Neural cell (in vitro differentiated cells): Measurements from ENCODE around the gene TLCD2. TPM values are rescaled to one million over a fixed set of nuclear protein-coding genes. Genes with fewer than 3 reads are reported as not detected.

Experiments used
- H2AFZ ChIP-seq: fragments of 200-600, 300-800 bp; sonication (generic), shearing (Covaris generic); 2 replicates; pipeline ENCODE4 v1.6.0; 2014; ENCODE audit warnings: low read depth, mild to moderate bottlenecking, antibody characterized with exemption, low read length, moderate library complexity
- H3F3A ChIP-seq: fragments of 200-600 bp; shearing (Covaris generic); 2 replicates; pipeline ENCODE4 v1.6.1; 2016; ENCODE audit warnings: mild to moderate bottlenecking, moderate library complexity, mixed read lengths, antibody characterized with exemption, low read length; ENCODE audit not compliant: insufficient read depth, poor library complexity, severe bottlenecking
- H3K27ac ChIP-seq: fragments of 200-600, 300-800 bp; sonication (generic), shearing (Covaris generic); 2 replicates; pipeline ENCODE4 v1.5.1; 2014; ENCODE audit warnings: mild to moderate bottlenecking, low read length, moderate library complexity
- H3K27me3 ChIP-seq: fragments of 300-800, 200-600 bp; sonication (generic), shearing (Covaris generic); 2 replicates; pipeline ENCODE4 v1.6.0; 2014; ENCODE audit warnings: mild to moderate bottlenecking, low read depth, low read length, moderate library complexity; ENCODE audit not compliant: insufficient read depth
- H3K36me3 ChIP-seq: fragments of 300-800, 200-600 bp; sonication (generic), shearing (Covaris generic); 2 replicates; pipeline ENCODE4 v1.5.1; 2014; ENCODE audit warnings: mild to moderate bottlenecking, antibody characterized with exemption, low read length, moderate library complexity; ENCODE audit not compliant: insufficient read depth
- H3K4me2 ChIP-seq: fragments of 300-800, 200-600 bp; sonication (generic), shearing (Covaris generic); 2 replicates; pipeline ENCODE4 v1.6.0; 2014; ENCODE audit warnings: mild to moderate bottlenecking, low read length
- H3K4me3 ChIP-seq: fragments of 300-800, 200-600 bp; sonication (generic), shearing (Covaris generic); 2 replicates; pipeline ENCODE4 v1.5.1; 2014; ENCODE audit warnings: mild to moderate bottlenecking, low read length, moderate library complexity
- H3K79me2 ChIP-seq: fragments of 200-600 bp; shearing (Covaris generic); replicated peaks from 2 replicates; pipeline ENCODE4 v1.6.0; 2014; ENCODE audit warnings: mild to moderate bottlenecking, low read length, moderate library complexity; ENCODE audit not compliant: insufficient read depth
- H3K9ac ChIP-seq: fragments of 300-800, 200-600 bp; sonication (generic), shearing (Covaris generic); 2 replicates; pipeline ENCODE4 v1.6.1; 2016; ENCODE audit warnings: mild to moderate bottlenecking, low read length, mixed read lengths
- H3K9me2 ChIP-seq: fragments of 200-600 bp; shearing (Covaris generic); 2 replicates; pipeline ENCODE4 v1.6.1; 2016; ENCODE audit warnings: mild to moderate bottlenecking, low read length, mixed read lengths; ENCODE audit not compliant: insufficient read depth
- H3K9me3 ChIP-seq: fragments of 200-600, 300-800 bp; sonication (generic), shearing (Covaris generic); 2 replicates; pipeline ENCODE4 v1.6.1; 2016; ENCODE audit warnings: mild to moderate bottlenecking, mixed run types, low read length, moderate library complexity, mixed read lengths
- H4K20me1 ChIP-seq: fragments of 200-600 bp; shearing (Covaris generic); 2 replicates; pipeline ENCODE4 v1.6.1; 2016; ENCODE audit warnings: mild to moderate bottlenecking, mixed run types; ENCODE audit not compliant: insufficient read depth
- EP300 ChIP-seq: fragments of 450-650 bp; conservative IDR thresholded peaks from 2 replicates; pipeline ENCODE4 v1.6.1; 2014; ENCODE audit warnings: antibody characterized with exemption, mild to moderate bottlenecking, moderate library complexity; ENCODE audit not compliant: poor library complexity, severe bottlenecking
- EZH2 ChIP-seq: fragments of 200-600, 300-800 bp; shearing (Covaris generic), sonication (generic); IDR thresholded peaks from 2 replicates; pipeline ENCODE4 v1.6.1; 2014; ENCODE audit warnings: antibody characterized with exemption, low read length, borderline replicate concordance, mild to moderate bottlenecking; ENCODE audit not compliant: insufficient read depth, poor library complexity, severe bottlenecking
- MXI1 ChIP-seq: fragments of 450-650 bp; conservative IDR thresholded peaks from 2 replicates; pipeline ENCODE4 v1.6.1; 2014; ENCODE audit warnings: antibody characterized with exemption, mild to moderate bottlenecking; ENCODE audit not compliant: poor library complexity, severe bottlenecking
- RAD21 ChIP-seq: fragments of 450-650 bp; conservative IDR thresholded peaks from 2 replicates; pipeline ENCODE4 v1.6.1; 2014; ENCODE audit warnings: antibody characterized with exemption, mild to moderate bottlenecking, moderate library complexity
- REST ChIP-seq: IDR thresholded peaks from 2 replicates; pipeline ENCODE4 v1.6.1; 2012; ENCODE audit warnings: borderline replicate concordance
- SMC3 ChIP-seq: fragments of 450-650 bp; conservative IDR thresholded peaks from 2 replicates; pipeline ENCODE4 v1.6.1; 2014; ENCODE audit warnings: antibody characterized with exemption, mild to moderate bottlenecking, moderate library complexity; ENCODE audit not compliant: poor library complexity
- polyA plus RNA-seq: library from polyadenylated mRNA; depleted of rRNA; stranded (reverse); fragments of >200 nt; gene quantifications from 2 replicates; pipeline ENCODE4 v1.2.3, GENCODE V29; 2014
- TF ChIP-seq, protein P1 (sequence below): fragments of 450-650 bp; IDR thresholded peaks from 2 replicates; pipeline ENCODE4 v1.5.1; 2014; ENCODE audit warnings: antibody characterized with exemption, mild to moderate bottlenecking, moderate library complexity; ENCODE audit not compliant: poor library complexity, severe bottlenecking

Gene TLCD2
- polyA plus RNA-seq, 1 donor from 2014 or later: 0.14 TPM

DNA sequence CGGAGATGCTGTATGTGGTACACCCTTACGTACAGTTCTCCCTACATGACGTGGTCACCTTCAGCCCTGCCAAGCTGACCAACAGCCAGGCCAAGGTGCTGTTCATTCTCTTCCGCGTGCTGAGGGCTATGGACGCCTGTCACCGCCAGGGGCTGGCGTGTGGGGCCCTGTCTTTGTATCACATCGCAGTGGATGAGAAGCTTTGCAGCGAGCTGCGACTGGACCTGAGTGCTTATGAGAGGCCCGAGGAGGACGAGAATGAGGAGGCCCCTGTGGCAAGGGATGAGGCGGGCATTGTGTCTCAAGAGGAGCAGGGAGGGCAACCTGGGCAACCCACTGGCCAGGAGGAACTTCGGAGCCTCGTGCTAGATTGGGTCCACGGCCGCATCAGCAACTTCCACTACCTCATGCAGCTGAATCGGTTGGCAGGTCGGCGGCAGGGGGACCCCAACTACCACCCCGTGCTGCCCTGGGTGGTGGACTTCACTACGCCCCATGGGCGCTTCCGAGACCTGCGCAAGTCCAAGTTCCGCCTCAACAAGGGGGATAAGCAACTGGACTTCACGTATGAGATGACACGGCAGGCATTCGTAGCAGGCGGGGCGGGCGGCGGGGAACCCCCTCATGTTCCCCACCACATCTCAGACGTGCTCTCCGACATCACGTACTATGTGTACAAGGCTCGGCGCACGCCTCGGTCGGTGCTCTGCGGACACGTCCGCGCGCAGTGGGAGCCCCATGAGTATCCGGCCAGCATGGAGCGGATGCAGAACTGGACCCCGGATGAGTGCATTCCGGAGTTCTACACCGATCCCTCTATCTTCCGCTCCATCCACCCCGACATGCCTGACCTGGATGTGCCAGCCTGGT lies 15.7 kb upstream of the TLCD2 start:
- no peak overlapping the region for H2AFZ ChIP-seq
- TF ChIP-seq RAD21: no peak
- TF ChIP-seq MXI1: no peak
- TF ChIP-seq, protein P1, sequence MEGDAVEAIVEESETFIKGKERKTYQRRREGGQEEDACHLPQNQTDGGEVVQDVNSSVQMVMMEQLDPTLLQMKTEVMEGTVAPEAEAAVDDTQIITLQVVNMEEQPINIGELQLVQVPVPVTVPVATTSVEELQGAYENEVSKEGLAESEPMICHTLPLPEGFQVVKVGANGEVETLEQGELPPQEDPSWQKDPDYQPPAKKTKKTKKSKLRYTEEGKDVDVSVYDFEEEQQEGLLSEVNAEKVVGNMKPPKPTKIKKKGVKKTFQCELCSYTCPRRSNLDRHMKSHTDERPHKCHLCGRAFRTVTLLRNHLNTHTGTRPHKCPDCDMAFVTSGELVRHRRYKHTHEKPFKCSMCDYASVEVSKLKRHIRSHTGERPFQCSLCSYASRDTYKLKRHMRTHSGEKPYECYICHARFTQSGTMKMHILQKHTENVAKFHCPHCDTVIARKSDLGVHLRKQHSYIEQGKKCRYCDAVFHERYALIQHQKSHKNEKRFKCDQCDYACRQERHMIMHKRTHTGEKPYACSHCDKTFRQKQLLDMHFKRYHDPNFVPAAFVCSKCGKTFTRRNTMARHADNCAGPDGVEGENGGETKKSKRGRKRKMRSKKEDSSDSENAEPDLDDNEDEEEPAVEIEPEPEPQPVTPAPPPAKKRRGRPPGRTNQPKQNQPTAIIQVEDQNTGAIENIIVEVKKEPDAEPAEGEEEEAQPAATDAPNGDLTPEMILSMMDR: no peak
- no peak for TF ChIP-seq EZH2
- no peak for TF ChIP-seq EP300
- H4K20me1 ChIP-seq: no peaks in the 10 kb centered on the region
- no peaks in the 10 kb centered on the region for H3F3A ChIP-seq
- H3K4me2 ChIP-seq: no peak overlapping the region
- no peaks in the 10 kb centered on the region for H3K79me2 ChIP-seq
- no peak overlapping the region for H3K9ac ChIP-seq
- H3K9me3 ChIP-seq: no peaks in the 10 kb centered on the region
- H3K36me3 ChIP-seq: no peaks in the 10 kb centered on the region
- no peaks in the 10 kb centered on the region for H3K27me3 ChIP-seq
- no peaks in the 10 kb centered on the region for H3K9me2 ChIP-seq
- peak overlapping the region; percentile 80 for H3K4me3 ChIP-seq
- no peak overlapping the region for H3K27ac ChIP-seq

GRCh38 chr17:1724869-1725641 lies 14.9 kb upstream of the TLCD2 start:
- Histone ChIP-seq H3K27ac (no peak overlapping the region), H2AFZ (peak overlapping the region; percentile 5), H3K4me3 (peak overlapping the region; percentile 80), H3K36me3 (no peaks in the 10 kb centered on the region), H3K9ac (peak overlapping the region; percentile 64), H3F3A (no peaks in the 10 kb centered on the region), H3K79me2 (no peaks in the 10 kb centered on the region), H4K20me1 (no peaks in the 10 kb centered on the region), H3K27me3 (no peaks in the 10 kb centered on the region), H3K9me2 (no peaks in the 10 kb centered on the region), H3K4me2 (peak overlapping the region; percentile 76), H3K9me3 (no peaks in the 10 kb centered on the region)
- TF ChIP-seq REST (no peak), RAD21 (no peak), SMC3 (peak; percentile 7), MXI1 (peak; percentile 82)
